Esophagus muscularis mucosa (tissue), 4 donors: ENCODE data around the gene LRRTM4. TPM values are rescaled to one million over a fixed set of nuclear protein-coding genes. Genes with fewer than 3 reads are reported as not detected.
"Not testable (repeated sequence)": the region's sequence is repeated elsewhere in the genome, so short reads cannot be mapped to it uniquely, and the experiment has no call there.

Experiments used
- DNase-seq: peaks from one replicate; pipeline ENCODE4 v3.0.0-alpha.2; 2017; ENCODE audit errors: extremely low spot score
- H3K27ac ChIP-seq, 4 donors: fragments of 200-600 bp; sonication (generic); replicated peaks in 1 of 4; 1 replicate in 3 of 4; 2 replicates in 1 of 4; pipeline ENCODE4 v1.5.1; 2016 to 2019; ENCODE audit warnings: mild to moderate bottlenecking in 1 of 4
- H3K27me3 ChIP-seq, 4 donors: fragments of 200-600 bp; sonication (generic); one replicate each; pipeline versions ENCODE4 v1.5.1 to v1.6.0; 2016 to 2019
- H3K36me3 ChIP-seq, 4 donors: fragments of 200-600 bp; sonication (generic); one replicate each; pipeline ENCODE4 v1.5.1; 2016 to 2019
- H3K4me1 ChIP-seq, 4 donors: fragments of 200-600 bp; sonication (generic); one replicate each; pipeline ENCODE4 v1.5.1; 2016 to 2019
- H3K4me3 ChIP-seq, 4 donors: fragments of 200-600 bp; sonication (generic); 1 replicate in 2 of 4; 2 replicates in 2 of 4; pipeline ENCODE4 v1.5.1; 2016 to 2019; ENCODE audit warnings: mild to moderate bottlenecking in 4 of 4, moderate library complexity in 1 of 4
- H3K9me3 ChIP-seq, 4 donors: fragments of 200-600 bp; sonication (generic); 1 replicate in 3 of 4; 2 replicates in 1 of 4; pipeline ENCODE4 v1.5.1; 2016 to 2019
- EP300 ChIP-seq: sonication (generic); formaldehyde crosslinking; IDR thresholded peaks from one replicate; pipeline ENCODE4 v1.6.1; 2017; ENCODE audit warnings: antibody characterized with exemption
- POLR2A ChIP-seq: fragments of 450-650 bp; IDR thresholded peaks from one replicate; pipeline ENCODE4 v1.6.1; 2017; ENCODE audit warnings: antibody characterized with exemption, moderate library complexity, mild to moderate bottlenecking, low read depth
- POLR2AphosphoS5 ChIP-seq, 2 donors: sonication (generic); formaldehyde crosslinking; IDR thresholded peaks; one replicate each; pipeline ENCODE4 v1.6.1; 2017; ENCODE audit warnings: antibody characterized with exemption in 2 of 2
- WGBS: methylation state at CpG from one replicate; pipeline ENCODE4 v1.1.5; 2018; 5-methylcytosine and 5-hydroxymethylcytosine counted together
- intact Hi-C: fragments of 100-400 bp; cut with DNase I; formaldehyde crosslinking; loops from one replicate; pipeline ENCODE4 v1.15.1; 2023
- total RNA-seq, 4 donors: library from RNA; depleted of rRNA; stranded (reverse); fragments of >200 nt; gene quantifications; one replicate each; pipeline versions ENCODE4 v1.1.0 to v1.2.1, GENCODE V29; 2016
- TF ChIP-seq, protein P1 (sequence below), 3 experiments: fragments of 200-600 bp in 2 of 3; fragments of 450-650 bp in 1 of 3; sonication (generic) in 2 of 3; IDR thresholded peaks; one replicate each; pipeline ENCODE4 v1.5.1; 2017 to 2019; ENCODE audit warnings: antibody characterized with exemption in 3 of 3, mild to moderate bottlenecking in 2 of 3, moderate library complexity in 1 of 3

The LRRTM4 gene
- total RNA-seq, 4 donors from 2014 or later = 0.17 to 0.97 (median 0.41) TPM

DNA sequence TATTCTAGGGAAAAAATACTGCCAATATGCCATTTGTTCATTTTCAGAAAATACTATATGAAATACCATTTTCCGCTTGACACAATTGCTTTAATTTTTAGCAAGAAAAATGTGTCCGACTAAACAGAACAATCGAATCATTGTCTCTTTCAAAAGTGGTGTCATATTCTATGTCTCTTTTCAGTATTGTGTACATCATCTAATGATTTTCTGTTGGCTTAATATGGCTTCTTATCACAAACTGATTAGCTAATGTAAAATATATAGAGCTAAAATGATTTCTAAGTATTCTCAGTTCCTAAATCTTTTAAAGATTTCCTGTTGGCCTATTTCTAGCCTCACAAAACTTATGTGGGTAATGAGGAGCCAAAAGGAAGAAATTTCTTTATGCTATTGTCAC is 436.6 kb downstream of the LRRTM4 start:
- Histone ChIP-seq H3K9me3 (no peaks in the 10 kb centered on the region), H3K27me3 (peaks cover 0 to 7% (median 0%) of the 10 kb centered on the region in 4 donors), H3K4me1 (no peaks in the 10 kb centered on the region), H3K4me3 (no peak overlapping the region), H3K36me3 (no peaks in the 10 kb centered on the region), H3K27ac (no peak overlapping the region)
- intact Hi-C loops = no loop called here
- TF ChIP-seq POLR2A = no peak
- no peak for TF ChIP-seq POLR2AphosphoS5 (IDR thresholded peaks at IDR 0.05)
- TF ChIP-seq, protein P1, sequence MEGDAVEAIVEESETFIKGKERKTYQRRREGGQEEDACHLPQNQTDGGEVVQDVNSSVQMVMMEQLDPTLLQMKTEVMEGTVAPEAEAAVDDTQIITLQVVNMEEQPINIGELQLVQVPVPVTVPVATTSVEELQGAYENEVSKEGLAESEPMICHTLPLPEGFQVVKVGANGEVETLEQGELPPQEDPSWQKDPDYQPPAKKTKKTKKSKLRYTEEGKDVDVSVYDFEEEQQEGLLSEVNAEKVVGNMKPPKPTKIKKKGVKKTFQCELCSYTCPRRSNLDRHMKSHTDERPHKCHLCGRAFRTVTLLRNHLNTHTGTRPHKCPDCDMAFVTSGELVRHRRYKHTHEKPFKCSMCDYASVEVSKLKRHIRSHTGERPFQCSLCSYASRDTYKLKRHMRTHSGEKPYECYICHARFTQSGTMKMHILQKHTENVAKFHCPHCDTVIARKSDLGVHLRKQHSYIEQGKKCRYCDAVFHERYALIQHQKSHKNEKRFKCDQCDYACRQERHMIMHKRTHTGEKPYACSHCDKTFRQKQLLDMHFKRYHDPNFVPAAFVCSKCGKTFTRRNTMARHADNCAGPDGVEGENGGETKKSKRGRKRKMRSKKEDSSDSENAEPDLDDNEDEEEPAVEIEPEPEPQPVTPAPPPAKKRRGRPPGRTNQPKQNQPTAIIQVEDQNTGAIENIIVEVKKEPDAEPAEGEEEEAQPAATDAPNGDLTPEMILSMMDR (IDR thresholded peaks at IDR 0.05) = no peak
- TF ChIP-seq EP300 = no peak
- 87% methylated on average over 3 of the region's 3 CpGs for WGBS
- no peak for DNase-seq

DNA sequence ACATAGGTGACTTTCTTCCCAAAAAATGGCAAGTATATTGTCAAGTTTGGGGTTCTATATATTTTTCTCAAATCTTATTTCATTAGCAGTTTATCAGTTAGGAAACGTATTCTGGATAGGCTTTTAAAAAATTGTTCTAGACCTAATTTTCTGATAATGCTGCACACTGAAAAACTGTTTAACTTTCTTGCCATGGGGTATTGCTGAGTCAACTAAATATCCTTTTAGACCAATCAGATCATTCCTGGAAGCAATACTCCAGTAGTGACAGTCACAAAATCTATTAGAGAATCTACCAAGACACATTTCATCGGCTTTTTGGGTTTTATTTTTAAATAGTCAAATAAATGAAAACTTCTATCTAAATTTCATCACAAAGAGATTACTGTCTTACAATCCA is 440.6 kb downstream of the LRRTM4 start:
- H3K36me3 ChIP-seq = no peaks in the 10 kb centered on the region
- intact Hi-C loops = no loop called here
- H3K27me3 ChIP-seq = no peaks in the 10 kb centered on the region
- no peak for TF ChIP-seq POLR2AphosphoS5 (IDR thresholded peaks at IDR 0.05)
- TF ChIP-seq, protein P1 (IDR thresholded peaks at IDR 0.05) = no peak
- TF ChIP-seq EP300 = no peak
- no peaks in the 10 kb centered on the region for H3K9me3 ChIP-seq
- no peak overlapping the region for H3K27ac ChIP-seq
- H3K4me1 ChIP-seq = no peaks in the 10 kb centered on the region
- no peak for DNase-seq
- no peak overlapping the region for H3K4me3 ChIP-seq
- WGBS = 93% methylated on average over 2 of the region's 2 CpGs

DNA sequence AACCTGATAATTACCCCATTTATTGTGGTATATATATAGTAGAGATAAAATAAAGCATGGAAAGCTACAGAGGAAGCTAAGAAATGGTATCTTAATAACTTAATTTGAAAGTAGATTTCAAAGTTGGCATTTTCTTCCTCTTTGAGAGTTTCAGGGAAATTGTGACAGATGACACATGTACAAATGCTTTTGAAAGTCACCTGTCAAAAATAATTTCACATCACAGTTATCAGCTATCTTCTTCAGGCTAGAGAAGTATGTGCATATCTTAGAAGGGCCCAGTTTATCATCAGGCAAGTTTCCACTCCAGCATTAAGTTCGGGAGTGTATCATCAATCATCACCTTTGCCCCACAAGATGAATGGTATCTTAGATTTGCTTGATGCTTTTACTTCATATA is 457.9 kb downstream of the LRRTM4 start:
- TF ChIP-seq, protein P1 (IDR thresholded peaks at IDR 0.05) = no peak
- TF ChIP-seq POLR2A (no peak), EP300 (no peak), POLR2AphosphoS5 (IDR thresholded peaks at IDR 0.05) (no peak)
- no peaks in the 10 kb centered on the region for H3K4me1 ChIP-seq
- H3K9me3 ChIP-seq = no peaks in the 10 kb centered on the region
- no peaks in the 10 kb centered on the region for H3K27me3 ChIP-seq
- DNase-seq = no peak
- no peak overlapping the region for H3K4me3 ChIP-seq
- WGBS = 85% methylated on average over 1 of the region's 1 CpG
- H3K36me3 ChIP-seq = no peaks in the 10 kb centered on the region
- intact Hi-C loops = no loop called here
- no peak overlapping the region for H3K27ac ChIP-seq

DNA sequence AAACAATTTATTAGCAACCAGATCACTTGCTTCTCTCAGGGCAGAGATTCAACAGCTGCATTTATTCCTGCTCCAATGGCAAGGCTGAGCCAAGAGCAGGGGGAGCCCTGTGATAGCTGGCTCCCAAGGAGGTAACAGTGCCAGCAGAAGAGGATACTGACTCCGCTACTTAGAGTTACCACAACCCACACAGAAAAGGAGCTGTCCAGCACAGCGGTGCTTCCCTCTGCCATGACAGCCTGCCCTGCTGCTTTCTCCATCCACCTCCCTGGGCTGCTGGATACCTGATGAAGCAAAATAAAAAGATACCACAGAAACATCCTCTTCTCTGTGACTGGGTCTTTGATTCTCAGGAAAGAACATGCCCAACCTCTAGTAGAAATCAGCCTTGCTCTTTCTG is 467.2 kb downstream of the LRRTM4 start:
- no peaks in the 10 kb centered on the region for H3K4me1 ChIP-seq
- TF ChIP-seq, protein P1 (IDR thresholded peaks at IDR 0.05) = no peak
- TF ChIP-seq POLR2A = no peak
- no peak for TF ChIP-seq POLR2AphosphoS5 (IDR thresholded peaks at IDR 0.05)
- TF ChIP-seq EP300 = no peak
- no peaks in the 10 kb centered on the region for H3K27me3 ChIP-seq
- no peak overlapping the region for H3K4me3 ChIP-seq
- H3K27ac ChIP-seq = no peak overlapping the region
- no peaks in the 10 kb centered on the region for H3K9me3 ChIP-seq
- H3K36me3 ChIP-seq = no peaks in the 10 kb centered on the region
- WGBS = 60% methylated on average over 2 of the region's 2 CpGs
- intact Hi-C loops = no loop called here
- DNase-seq = no peak

DNA sequence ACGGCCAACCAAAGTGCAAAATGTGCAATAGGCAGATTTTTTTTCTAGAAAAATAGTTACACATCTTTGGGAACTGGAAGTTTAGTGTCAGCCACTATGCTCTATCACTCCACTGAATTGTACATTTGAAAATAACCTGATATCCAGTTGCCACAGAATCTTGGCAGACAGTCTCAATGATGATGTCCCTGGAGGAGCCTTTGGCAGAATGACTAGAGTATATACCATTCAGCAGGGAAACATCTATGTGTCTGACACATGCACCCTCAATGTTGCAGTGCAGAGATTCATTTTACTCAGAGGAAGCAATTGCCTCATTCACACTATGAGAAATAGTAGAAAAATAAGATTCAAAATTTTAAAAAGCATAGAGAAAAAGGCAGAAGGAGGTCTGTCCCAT is 475.8 kb downstream of the LRRTM4 start:
- no peak overlapping the region for H3K4me3 ChIP-seq
- H3K9me3 ChIP-seq = no peaks in the 10 kb centered on the region
- H3K27ac ChIP-seq = no peak overlapping the region
- no peaks in the 10 kb centered on the region for H3K4me1 ChIP-seq
- intact Hi-C loops = no loop called here
- no peak for DNase-seq
- TF ChIP-seq POLR2AphosphoS5 (IDR thresholded peaks at IDR 0.05) (no peak), POLR2A (no peak), EP300 (no peak)
- TF ChIP-seq, protein P1 (IDR thresholded peaks at IDR 0.05) = no peak
- WGBS = 70% methylated on average over 1 of the region's 1 CpG
- no peaks in the 10 kb centered on the region for H3K36me3 ChIP-seq
- no peaks in the 10 kb centered on the region for H3K27me3 ChIP-seq

DNA sequence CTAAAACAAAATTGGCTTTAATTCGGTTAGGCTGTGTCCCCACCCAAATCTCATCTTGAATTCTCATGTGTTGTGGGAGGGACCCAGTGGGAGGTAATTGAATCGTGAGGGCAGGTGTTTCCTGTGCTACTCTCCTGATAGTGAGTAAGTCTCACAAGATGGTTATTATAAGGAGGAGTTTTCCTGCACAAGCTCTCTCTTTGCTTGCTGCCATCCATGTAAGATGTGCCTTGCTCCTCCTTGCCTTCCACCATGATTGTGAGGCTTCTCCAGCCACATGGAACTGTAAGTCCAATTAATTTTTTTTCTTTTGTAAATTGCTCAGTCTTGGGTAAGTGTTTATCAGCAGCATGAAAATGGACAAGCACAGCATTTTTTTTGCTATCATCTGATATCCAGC is 476.7 kb downstream of the LRRTM4 start:
- H3K27me3 ChIP-seq, H3K4me1 ChIP-seq, H3K4me3 ChIP-seq, H3K36me3 ChIP-seq, H3K27ac ChIP-seq, DNase-seq, intact Hi-C loops, H3K9me3 ChIP-seq: not testable (repeated sequence)
- 66% methylated on average over 2 of the region's 2 CpGs for WGBS
